Immature natural killer cell (primary cell): ENCODE data around the gene PRKG1. TPM values are rescaled to one million over a fixed set of nuclear protein-coding genes. Genes with fewer than 3 reads are reported as not detected.

Experiments
- DNase-seq, 3 donors: peaks; one replicate each; pipeline ENCODE4 v3.0.0; 2022; ENCODE audit warnings: mixed read lengths in 1 of 3
- H3K27ac Mint-ChIP-seq, 6 donors: one replicate each; pipeline ENCODE4 v1.8.0; 2020; ENCODE audit warnings: mixed read lengths in 6 of 6, mild to moderate bottlenecking in 5 of 6, inconsistent platforms in 4 of 6, moderate library complexity in 3 of 6
- H3K27me3 Mint-ChIP-seq, 3 donors: one replicate each; pipeline ENCODE4 v1.8.0; 2020 to 2021; ENCODE audit warnings: low read depth in 3 of 3, mild to moderate bottlenecking in 3 of 3, mixed read lengths in 3 of 3, moderate library complexity in 3 of 3, inconsistent platforms in 1 of 3
- H3K36me3 Mint-ChIP-seq, 3 donors: one replicate each; pipeline ENCODE4 v1.8.0; 2020; ENCODE audit warnings: mixed read lengths in 3 of 3, inconsistent platforms in 2 of 3, mild to moderate bottlenecking in 2 of 3
- H3K4me1 Mint-ChIP-seq, 2 donors: one replicate each; pipeline ENCODE4 v1.8.0; 2020; ENCODE audit warnings: inconsistent platforms in 2 of 2, mild to moderate bottlenecking in 2 of 2, mixed read lengths in 2 of 2, moderate library complexity in 1 of 2
- H3K4me3 Mint-ChIP-seq, 5 donors: one replicate each; pipeline ENCODE4 v1.8.0; 2020; ENCODE audit warnings: mild to moderate bottlenecking in 5 of 5, mixed read lengths in 5 of 5, inconsistent platforms in 3 of 5, moderate library complexity in 3 of 5
- H3K9me3 Mint-ChIP-seq, 6 donors: one replicate each; pipeline ENCODE4 v1.8.0; 2020; ENCODE audit warnings: mild to moderate bottlenecking in 6 of 6, mixed read lengths in 6 of 6, inconsistent platforms in 4 of 6, moderate library complexity in 3 of 6
- polyA plus RNA-seq, 3 donors: library from polyadenylated mRNA; unstranded; fragments of 300-500 nt; fragmentation: Illumina TruSeq; gene quantifications; one replicate each; pipeline ENCODE4 v1.2.3, GENCODE V29; 2021

PRKG1 gene
- polyA plus RNA-seq, 3 donors from 2014 or later = 0.46 TPM; not detected in 2

DNA sequence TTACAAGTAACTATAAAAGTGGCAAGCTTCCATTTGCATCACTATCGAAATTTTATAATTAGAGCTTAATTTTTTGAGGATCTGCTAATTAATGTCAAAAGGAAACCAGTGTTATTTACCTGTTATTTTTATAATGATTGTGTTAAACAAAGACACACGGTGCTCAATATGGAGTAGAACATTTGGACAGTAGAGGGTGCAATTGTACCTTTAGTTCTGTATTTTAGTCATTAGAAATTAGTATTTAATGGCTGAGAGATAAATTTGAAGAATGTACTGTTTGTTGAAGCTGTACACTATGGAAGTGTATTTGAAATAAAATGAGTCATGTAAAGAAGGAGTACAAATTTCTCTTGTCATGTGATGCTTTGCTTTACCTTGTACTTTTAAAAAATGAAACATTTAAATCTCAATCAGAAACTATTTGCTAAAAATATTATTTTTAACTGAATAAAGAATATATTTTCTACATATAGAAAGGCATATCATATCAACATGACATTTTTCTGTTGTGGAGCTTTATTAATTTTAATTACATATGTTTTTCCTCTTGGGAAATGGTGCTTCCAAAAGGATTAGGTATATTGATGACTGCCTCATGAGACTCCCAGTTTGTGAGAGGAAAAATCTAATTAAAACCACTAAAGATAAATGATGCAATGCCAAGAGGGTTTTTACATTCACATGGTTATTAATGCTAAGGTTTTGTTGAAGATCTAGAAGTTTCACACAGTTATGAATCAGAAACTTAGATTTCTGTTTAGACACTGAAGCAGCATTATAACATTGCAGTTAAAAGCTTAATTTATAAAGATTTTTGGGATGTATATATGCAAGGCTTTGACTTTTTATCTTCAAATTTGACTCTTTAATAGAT is 10.4 kb upstream of the PRKG1 start:
- H3K27ac Mint-ChIP-seq = no peak overlapping the region
- peaks cover 0 to 2% (median 1%) of the 10 kb centered on the region in 3 donors for H3K27me3 Mint-ChIP-seq
- H3K9me3 Mint-ChIP-seq = no peaks in the 10 kb centered on the region
- no peak overlapping the region for H3K4me3 Mint-ChIP-seq
- H3K4me1 Mint-ChIP-seq = no peaks in the 10 kb centered on the region
- no peaks in the 10 kb centered on the region for H3K36me3 Mint-ChIP-seq
- peak in 2 of 3 donors; percentile 3 to 8 for DNase-seq

DNA sequence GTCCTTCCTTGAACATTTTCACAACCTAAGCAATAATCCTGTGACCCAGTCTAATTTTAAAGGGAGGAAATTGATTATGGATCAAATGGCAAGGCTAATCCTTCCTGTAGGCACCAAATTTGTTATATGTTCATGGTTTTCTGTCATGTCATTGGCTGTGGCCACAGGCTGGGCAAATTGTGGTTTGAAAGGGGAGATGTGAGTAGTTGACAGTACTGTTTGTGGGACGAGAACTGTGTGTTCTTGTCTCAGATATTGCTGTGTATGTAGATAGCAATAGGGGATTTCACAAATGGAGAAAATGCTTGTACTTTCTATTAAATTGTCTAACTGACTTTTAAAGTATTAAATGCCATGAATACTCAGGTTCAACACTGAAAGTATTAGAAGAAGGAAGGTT is 8.1 kb upstream of the PRKG1 start:
- Mint-ChIP-seq H3K9me3 (no peaks in the 10 kb centered on the region), H3K36me3 (no peaks in the 10 kb centered on the region), H3K4me1 (no peaks in the 10 kb centered on the region), H3K27me3 (peaks cover 0 to 4% (median 2%) of the 10 kb centered on the region in 3 donors), H3K4me3 (no peak overlapping the region), H3K27ac (no peak overlapping the region)
- no peak for DNase-seq

DNA sequence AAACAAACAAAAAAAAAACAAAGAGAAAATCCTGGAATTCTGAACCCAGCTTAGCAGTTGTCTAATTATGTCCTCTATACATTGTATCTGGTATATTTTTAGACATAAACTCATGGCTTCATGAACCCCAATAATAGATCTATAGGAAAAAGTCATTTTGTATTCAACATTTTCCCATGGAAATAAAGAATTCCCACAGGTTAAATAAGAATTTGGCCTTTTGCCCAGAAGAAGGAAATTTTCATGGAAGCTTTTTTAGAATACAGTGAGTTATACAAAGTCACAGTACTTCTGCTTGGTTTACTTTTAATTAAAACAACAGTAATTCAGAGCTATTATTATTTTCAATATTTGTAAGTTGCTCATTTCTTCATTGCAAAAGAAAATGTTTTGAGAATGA is 2.1 kb upstream of the PRKG1 start:
- peaks cover 8 to 10% of the 10 kb centered on the region in 2 donors for H3K4me1 Mint-ChIP-seq
- peaks cover 0 to 2% (median 0%) of the 10 kb centered on the region in 6 donors for H3K9me3 Mint-ChIP-seq
- no peak overlapping the region for H3K4me3 Mint-ChIP-seq
- no peak for DNase-seq
- peaks cover 11 to 23% (median 14%) of the 10 kb centered on the region in 3 donors for H3K27me3 Mint-ChIP-seq
- H3K27ac Mint-ChIP-seq = no peak overlapping the region
- H3K36me3 Mint-ChIP-seq = no peaks in the 10 kb centered on the region

DNA sequence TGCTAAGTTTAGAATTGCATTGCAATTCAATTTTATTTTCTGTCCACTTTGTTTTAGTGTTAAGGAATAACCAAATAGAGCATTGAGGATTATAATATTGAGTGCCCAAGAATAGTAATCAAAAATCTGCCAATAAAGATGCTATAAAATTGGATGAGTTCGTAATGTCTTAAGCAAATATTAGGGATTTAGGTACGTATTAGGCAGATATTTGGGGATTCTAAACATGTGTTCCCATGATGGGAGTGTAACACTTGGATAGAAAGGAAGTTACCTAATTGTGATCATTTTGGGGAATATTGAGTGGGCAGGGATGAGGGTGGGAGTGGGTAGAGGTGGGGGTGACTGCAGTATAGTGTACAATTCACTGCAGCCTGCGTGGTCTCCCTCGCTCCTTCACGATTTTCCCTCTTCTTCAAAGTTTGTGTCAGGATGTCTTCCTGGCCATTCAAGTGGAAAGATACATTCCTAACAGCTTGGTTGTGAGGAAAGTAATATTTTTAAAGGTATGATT is 1.3 kb upstream of the PRKG1 start:
- no peaks in the 10 kb centered on the region for H3K36me3 Mint-ChIP-seq
- peaks cover 11 to 23% (median 14%) of the 10 kb centered on the region in 3 donors for H3K27me3 Mint-ChIP-seq
- peaks cover 0 to 2% (median 0%) of the 10 kb centered on the region in 6 donors for H3K9me3 Mint-ChIP-seq
- no peak for DNase-seq
- H3K4me3 Mint-ChIP-seq = peak overlapping the region in 3 of 5 donors; percentile 32 to 51 (median 40)
- peaks cover 8 to 10% of the 10 kb centered on the region in 2 donors for H3K4me1 Mint-ChIP-seq
- H3K27ac Mint-ChIP-seq = no peak overlapping the region

DNA sequence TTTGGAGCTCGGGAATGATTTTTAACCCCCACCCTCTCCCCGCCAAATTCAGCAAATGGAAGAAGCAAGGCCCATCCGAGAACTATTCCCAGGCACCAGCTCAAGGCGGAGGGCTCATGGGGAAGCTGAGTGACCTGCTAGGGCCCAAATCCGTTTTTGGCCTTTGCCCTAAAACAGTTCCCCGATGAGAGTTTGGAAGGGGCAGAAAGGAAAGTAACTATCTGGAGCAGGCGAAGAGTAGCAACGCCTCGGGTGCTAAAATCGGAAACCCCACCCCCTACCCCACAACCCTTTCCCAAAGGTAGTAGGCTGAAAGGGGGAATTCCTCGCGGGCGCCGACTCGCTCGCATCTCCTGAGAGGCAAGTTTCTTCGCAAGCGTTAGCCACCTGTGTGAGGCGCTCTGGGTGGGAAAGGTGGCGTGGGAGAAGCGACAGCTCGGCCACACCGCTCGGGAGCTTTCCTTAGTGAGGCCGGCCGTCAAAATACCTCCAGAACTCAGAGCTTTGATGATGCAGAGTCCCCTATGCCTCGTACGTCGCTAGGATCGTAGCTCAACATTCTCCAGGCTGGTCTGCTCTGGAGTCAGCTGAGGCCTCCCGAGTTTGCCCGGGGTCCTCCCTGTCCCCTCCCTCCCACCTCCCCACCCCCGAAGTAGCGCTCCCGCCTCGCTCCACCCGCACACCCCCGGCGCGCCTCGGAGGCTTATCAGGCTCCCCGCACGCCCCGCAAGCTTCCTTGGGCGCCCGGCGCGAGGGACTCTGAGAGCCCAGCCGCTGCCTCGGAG is 642 bp upstream of the PRKG1 start:
- H3K4me1 Mint-ChIP-seq = peaks cover 8 to 10% of the 10 kb centered on the region in 2 donors
- peaks cover 11 to 23% (median 12%) of the 10 kb centered on the region in 3 donors for H3K27me3 Mint-ChIP-seq
- DNase-seq = no peak
- H3K27ac Mint-ChIP-seq = no peak overlapping the region
- no peaks in the 10 kb centered on the region for H3K36me3 Mint-ChIP-seq
- H3K9me3 Mint-ChIP-seq = peaks cover 0 to 2% (median 0%) of the 10 kb centered on the region in 6 donors
- peak overlapping the region; percentile 29 to 81 (median 45) for H3K4me3 Mint-ChIP-seq

DNA sequence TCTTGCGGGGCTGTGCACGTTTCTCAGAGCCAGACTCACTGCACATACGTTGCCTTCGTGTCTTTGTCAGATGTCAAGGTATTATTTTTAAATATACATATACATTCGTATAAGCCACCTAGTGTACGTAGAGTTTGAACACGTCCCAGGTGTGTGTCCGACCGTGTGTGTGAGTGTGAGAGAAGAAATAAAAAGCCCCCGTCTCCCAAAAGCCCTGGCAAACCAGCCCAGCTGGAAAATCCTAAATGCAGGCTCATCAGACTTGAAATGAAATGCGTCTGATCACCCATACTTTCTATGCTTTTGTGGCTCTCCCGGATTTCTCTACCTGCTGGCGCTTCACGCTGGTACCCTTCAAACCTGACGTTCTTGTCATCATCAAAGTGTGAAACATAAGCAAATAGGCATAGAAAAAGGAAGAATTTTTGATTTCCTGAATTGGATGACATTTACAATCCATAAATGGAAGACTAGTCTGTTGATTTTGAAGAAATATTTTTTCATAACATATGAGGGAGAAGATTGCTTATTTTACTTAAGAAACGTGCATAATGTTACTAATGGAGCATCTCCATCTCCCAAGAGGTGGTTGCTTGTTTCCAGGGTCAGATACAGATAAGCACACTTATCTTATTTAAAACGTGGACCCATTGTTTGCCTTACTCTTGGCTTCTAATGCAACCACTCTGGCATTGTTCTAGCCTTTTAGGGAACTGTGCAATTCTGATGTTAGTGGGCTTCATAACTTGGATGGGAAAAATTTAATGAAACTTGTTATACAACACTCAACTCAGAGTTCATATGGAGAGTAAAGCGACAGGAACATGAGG is 971 bp downstream of the PRKG1 start:
- peak overlapping the region; percentile 46 to 81 (median 78) for H3K4me3 Mint-ChIP-seq
- no peaks in the 10 kb centered on the region for H3K36me3 Mint-ChIP-seq
- peaks cover 11 to 19% (median 14%) of the 10 kb centered on the region in 3 donors for H3K27me3 Mint-ChIP-seq
- no peak for DNase-seq
- peaks cover 0 to 2% (median 0%) of the 10 kb centered on the region in 6 donors for H3K9me3 Mint-ChIP-seq
- H3K4me1 Mint-ChIP-seq = peaks cover 8 to 10% of the 10 kb centered on the region in 2 donors
- no peak overlapping the region for H3K27ac Mint-ChIP-seq

DNA sequence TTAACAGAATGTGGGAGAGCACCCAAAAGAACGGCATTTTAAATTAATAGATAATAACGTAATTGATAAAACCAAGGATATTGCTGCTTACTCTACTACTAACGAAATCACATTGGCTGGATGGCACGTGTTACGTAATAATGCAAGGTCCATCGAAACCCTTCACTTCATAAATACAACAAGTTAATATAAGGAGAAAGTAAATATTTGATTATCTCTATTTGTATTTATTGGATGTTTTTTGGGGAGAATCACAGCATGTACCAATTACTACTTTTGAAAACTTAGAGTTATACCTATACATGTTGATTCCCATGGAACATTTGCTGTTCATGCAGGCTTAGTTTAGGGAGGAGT is 1.6 kb downstream of the PRKG1 start:
- H3K27ac Mint-ChIP-seq = no peak overlapping the region
- no peak for DNase-seq
- peaks cover 11 to 22% (median 16%) of the 10 kb centered on the region in 3 donors for H3K27me3 Mint-ChIP-seq
- no peaks in the 10 kb centered on the region for H3K36me3 Mint-ChIP-seq
- H3K9me3 Mint-ChIP-seq = peaks cover 0 to 2% (median 0%) of the 10 kb centered on the region in 6 donors
- no peak overlapping the region for H3K4me3 Mint-ChIP-seq
- peaks cover 8 to 10% of the 10 kb centered on the region in 2 donors for H3K4me1 Mint-ChIP-seq

DNA sequence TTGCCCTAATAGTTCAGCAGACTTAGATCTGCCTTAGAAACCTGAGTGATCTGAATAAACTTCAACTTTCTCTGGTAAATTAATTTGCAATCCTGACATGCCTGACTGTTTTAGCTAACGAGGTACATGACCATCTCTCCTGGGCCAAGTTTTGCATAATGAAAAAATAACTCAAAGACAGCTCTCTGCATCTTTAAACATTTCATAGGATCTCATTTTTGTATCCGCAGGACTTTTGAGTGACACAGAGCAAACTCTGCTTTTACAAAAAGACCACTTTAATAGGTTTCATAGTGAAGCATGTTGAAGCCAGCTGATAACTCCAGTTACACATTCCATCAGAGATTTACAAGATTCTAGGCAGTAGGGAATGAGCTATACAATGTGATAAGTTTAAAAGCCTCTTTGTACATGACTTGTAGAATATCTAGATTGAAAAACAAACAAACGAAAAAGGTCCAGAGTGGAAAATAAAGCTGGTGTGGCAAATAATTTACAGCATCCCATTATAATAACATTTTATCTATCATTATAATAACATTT is 2.1 kb downstream of the PRKG1 start:
- Mint-ChIP-seq H3K27ac (no peak overlapping the region), H3K4me3 (no peak overlapping the region), H3K36me3 (no peaks in the 10 kb centered on the region), H3K9me3 (peaks cover 0 to 2% (median 0%) of the 10 kb centered on the region in 6 donors), H3K27me3 (peaks cover 11 to 22% (median 16%) of the 10 kb centered on the region in 3 donors), H3K4me1 (peaks cover 8 to 10% of the 10 kb centered on the region in 2 donors)
- DNase-seq = no peak

DNA sequence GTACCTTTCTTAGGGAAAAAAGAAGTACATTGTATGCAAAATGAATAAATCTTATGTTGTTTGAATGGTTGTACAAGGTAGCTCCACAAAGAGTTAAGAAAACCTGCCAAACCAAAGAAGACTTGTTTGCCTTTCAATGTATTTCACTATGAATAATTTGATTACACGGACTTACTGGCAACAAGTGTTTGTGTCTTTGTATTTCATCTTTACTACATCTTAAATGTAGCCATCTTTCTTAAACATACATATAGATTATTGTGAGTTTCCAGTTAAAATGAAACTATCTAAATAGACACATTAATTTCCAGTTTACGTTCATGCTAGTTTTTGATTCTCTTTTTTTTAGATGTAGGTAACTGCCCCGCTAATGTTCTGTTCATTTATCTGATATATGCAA is 2.8 kb downstream of the PRKG1 start:
- Mint-ChIP-seq H3K27me3 (peaks cover 13 to 25% (median 16%) of the 10 kb centered on the region in 3 donors), H3K4me3 (no peak overlapping the region), H3K9me3 (peaks cover 0 to 2% (median 0%) of the 10 kb centered on the region in 6 donors), H3K4me1 (peaks cover 8 to 10% of the 10 kb centered on the region in 2 donors), H3K36me3 (no peaks in the 10 kb centered on the region), H3K27ac (no peak overlapping the region)
- no peak for DNase-seq

DNA sequence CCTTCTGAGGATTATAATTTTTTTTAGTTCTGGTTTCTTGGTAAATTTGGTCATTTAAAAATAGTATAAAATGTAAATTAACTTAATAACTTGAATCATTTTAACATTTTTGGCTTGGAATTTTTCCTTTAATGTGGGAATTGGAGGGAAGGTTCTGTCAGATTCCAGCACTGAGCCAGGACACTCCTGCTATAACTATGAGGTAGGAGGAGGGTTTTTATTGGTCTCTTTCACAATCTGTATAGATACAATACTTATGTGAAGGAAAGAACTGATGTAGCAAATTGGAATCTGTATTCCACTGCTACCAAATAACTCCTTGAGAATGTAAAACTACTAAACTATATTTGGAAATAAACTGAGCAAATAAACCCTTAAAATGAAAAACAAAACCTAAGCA is 3.2 kb downstream of the PRKG1 start:
- H3K4me3 Mint-ChIP-seq = no peak overlapping the region
- H3K27ac Mint-ChIP-seq = no peak overlapping the region
- H3K27me3 Mint-ChIP-seq = peaks cover 13 to 25% (median 16%) of the 10 kb centered on the region in 3 donors
- DNase-seq = no peak
- no peaks in the 10 kb centered on the region for H3K36me3 Mint-ChIP-seq
- peaks cover 0 to 2% (median under 1%) of the 10 kb centered on the region in 6 donors for H3K9me3 Mint-ChIP-seq
- peaks cover 8 to 10% of the 10 kb centered on the region in 2 donors for H3K4me1 Mint-ChIP-seq

DNA sequence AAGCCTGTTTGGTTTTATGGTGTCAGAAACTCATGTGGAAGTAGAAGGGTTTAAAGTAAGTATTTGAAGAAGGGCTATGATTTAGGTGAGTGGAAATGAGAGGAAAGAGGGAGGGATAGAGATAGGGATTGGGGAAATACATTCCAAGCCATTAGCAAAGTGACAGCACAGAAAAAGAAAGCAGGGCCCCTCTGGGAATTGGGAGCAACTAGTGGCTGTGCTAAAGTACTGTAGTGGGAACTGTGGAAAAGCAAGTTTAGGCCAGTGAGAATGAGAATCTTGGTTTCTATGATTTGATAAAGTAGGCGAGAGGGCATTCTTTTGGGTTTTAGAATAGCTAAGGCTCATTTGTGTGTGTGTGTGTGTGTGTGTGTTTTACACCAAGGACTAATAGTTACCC is 5.0 kb downstream of the PRKG1 start:
- H3K4me3 Mint-ChIP-seq = no peak overlapping the region
- H3K36me3 Mint-ChIP-seq = no peaks in the 10 kb centered on the region
- DNase-seq = no peak
- peaks cover 10 to 16% (median 13%) of the 10 kb centered on the region in 3 donors for H3K27me3 Mint-ChIP-seq
- peaks cover 0 to 2% (median 0%) of the 10 kb centered on the region in 6 donors for H3K9me3 Mint-ChIP-seq
- no peak overlapping the region for H3K27ac Mint-ChIP-seq
- peaks cover 6 to 9% of the 10 kb centered on the region in 2 donors for H3K4me1 Mint-ChIP-seq

DNA sequence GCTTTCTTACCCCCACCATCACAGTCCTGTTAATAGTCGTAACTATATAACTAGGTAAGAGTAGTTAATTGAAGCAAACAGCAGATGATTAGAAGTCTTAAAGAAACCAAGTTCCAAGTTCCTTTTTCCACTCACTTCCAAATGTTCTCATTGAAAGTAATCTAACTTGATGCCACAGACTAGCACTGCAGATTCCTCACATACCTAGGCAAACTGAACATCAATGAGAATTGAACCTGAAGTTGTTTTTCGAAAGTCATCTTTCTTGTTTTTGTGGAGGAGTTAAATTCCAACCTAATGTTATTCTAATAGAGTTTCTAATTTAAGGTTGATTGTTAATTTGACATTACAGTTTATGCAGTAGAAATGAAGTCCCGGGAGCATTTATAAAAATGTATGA is 5.5 kb downstream of the PRKG1 start:
- H3K9me3 Mint-ChIP-seq = peaks cover 0 to 2% (median 0%) of the 10 kb centered on the region in 6 donors

More for the DNA sequence above, 5.5 kb downstream of the PRKG1 start:
- no peak for DNase-seq
- H3K27me3 Mint-ChIP-seq = peaks cover 10 to 15% (median 13%) of the 10 kb centered on the region in 3 donors
- H3K4me3 Mint-ChIP-seq = no peak overlapping the region
- H3K36me3 Mint-ChIP-seq = no peaks in the 10 kb centered on the region
- H3K27ac Mint-ChIP-seq = no peak overlapping the region
- H3K4me1 Mint-ChIP-seq = peaks cover 3 to 5% of the 10 kb centered on the region in 2 donors
